Measurements from ENCODE around the gene CFAP97D1.

Gene CFAP97D1

DNA sequence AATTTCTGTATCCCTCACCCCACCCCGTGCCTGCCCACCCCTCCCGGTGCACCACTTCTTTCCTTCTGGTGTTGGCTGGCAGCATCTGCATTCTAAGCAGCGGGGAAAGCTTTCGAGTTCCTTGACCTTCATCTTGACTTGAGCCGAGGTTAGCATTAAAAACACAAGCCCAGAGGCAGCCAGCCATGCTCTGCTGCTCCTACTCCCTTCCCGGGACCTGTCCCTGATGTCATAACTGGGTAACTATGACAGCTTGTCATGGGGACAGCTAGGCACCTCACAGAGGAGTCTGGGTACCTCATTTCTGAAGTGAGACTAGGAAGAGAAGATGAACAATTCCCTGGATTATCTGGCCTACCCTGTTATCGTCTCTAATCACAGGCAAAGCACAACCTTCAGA is at the start of gene CFAP97D1:
Gene CFAP97D1 (plus strand): TSS at position 301 of the 400 bp plus-strand sequence. CDS start 28 bp downstream, at position 329.
- no peak for DNase-seq

DNA sequence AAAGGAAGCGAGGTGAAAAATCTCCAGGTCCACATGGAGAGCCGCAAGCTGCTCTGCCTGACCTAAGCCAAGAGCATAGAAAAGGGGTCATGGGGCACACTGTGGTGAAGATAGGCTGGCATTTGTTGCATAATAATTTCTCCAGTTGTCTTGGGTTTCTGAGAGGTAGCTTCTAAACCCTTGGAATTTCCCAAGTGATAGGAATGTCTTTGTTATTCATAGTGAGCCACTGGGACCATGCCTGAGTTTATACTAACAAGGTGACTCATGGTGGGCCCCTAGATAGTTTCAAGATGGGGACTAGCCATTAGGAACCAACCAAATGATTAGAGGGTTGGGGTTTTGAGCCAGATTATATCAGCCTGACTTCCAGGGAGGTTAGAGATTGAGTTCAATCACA is 47.3 kb upstream of the CFAP97D1 start:
- no peak for DNase-seq

DNA sequence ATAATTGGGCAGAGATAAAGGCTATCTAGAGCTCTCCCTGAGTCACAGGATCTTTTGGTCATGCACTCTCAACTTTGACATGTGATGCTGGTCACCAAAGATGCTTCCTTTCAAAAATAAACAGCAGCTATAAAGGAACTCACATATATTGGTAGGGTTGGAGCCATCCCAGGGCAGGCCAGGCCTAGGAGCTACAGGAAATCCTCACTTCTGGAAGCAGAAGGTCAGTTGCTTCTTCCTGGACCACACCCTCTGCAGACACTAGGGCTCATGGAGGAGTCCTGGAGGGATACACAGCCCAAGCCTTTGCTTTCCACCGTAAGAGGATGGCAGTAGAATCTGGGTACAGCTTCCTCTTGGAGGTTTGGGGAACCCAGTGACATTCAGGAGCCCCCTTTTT is 46.3 kb upstream of the CFAP97D1 start:
- no peak for DNase-seq

DNA sequence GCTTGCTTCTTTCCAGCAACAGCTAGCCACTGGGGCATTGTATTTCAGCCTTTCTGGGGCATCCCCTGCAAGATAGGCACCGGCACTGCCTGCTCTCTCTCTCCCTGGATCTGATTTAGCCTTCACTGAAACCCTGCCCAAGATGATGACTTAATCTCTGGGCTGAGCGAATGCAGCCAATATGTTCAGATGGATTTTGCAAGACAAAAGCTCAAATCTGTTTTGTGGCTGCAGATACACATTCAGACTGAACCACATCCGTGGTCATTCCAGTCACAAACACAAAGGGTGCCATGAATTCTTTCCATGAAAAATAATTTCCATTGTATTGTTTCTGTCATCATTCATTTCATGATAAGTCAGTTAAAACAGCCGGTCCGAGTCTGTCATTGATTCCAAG is 45.9 kb upstream of the CFAP97D1 start:
- no peak for DNase-seq

DNA sequence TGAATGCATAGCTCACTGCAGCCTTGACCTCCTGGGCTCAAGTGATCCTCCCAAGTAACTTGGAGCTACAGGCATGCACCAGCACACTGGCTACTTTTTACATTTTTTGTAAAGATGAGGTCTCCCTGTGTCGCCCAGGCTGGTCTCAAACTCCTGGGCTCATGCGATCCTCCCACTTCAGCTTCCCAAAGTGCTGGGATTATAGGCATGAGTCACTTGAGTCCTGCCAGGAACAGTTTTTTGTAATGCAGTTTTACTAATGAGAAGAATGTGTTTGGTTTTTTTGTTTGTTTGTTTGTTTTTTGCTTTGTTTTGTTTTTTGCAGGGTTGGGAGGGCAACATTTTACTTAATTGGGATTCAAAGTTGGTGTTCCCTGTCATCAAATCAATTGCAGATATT is 43.8 kb upstream of the CFAP97D1 start:
- DNase-seq: no peak

DNA sequence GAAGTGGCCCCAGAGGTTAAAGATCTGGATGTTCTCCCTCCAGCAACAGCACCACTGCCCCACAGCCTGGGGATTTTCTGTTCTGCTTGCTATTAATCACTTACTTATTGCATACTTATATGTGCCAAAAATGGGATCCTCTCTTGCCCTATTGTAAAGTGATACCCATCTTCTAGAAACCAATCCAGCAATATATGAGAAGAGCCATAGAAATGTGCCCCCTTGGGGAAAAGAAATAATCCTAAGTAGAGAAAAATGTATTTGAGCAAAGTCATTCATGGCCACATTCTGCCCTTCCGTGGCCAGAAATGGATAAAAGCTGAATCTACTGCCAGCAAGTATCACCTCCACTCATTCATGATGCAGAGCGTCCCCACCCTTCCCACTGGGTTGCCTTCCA is 42.5 kb upstream of the CFAP97D1 start:
- no peak for DNase-seq

DNA sequence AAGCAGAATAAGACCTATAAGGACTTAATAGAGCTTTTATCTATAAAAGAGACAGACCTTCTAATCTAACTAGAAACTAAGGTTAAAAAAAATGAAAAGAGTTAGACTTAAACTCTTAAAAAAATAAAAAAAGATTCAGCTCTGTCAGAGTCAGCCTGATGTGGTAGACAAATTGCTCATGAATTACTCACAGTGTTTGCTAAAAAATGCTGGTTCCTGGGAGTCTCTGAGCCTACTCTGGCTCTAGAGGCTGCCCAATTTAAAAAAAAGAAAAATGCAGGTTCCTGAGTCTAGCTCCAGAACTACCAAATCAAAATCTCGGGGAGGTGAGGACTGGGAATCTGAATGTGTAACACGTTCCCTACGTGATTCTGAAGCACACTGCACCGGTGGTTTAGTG is 39.7 kb upstream of the CFAP97D1 start:
- DNase-seq: no peak

DNA sequence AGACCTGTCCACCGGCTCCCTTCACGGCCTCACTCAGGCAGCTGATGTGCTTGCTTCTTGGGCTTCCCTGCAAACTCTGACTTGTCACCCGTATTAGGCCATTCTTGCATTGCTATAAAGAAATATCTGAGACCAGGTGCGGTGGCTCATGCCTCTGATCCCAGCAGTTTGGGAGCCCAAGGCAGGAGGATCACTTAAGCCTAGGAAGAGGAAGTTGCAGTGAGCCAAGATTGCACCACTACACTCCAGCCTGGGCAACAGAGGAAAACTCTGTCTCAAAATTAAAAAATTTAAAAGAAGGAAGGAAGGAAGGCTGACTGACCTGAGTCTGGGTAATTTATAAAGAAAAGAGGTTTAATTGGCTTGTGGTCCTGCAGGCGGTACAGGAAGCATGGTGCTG is 38.6 kb upstream of the CFAP97D1 start:
- DNase-seq: no peak

DNA sequence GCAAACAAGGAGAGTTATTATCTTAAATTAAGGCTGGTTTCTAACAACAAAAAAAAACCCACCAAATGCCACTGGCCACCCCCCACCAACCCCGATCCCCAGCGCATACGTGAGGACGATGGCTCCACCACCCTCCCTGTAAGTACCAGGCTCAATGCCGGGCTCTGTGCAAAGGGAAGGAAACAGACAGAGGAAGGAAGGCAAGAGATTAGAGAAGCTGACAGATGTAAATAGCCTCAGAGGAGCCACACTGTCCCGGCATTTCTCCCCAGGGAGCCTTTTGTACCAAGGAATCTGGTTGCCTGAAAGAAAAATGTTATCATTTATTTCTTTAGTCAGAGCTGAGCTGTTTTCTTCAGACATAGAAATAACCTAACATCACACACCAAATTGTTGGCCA is 34.7 kb upstream of the CFAP97D1 start:
- DNase-seq: no peak

DNA sequence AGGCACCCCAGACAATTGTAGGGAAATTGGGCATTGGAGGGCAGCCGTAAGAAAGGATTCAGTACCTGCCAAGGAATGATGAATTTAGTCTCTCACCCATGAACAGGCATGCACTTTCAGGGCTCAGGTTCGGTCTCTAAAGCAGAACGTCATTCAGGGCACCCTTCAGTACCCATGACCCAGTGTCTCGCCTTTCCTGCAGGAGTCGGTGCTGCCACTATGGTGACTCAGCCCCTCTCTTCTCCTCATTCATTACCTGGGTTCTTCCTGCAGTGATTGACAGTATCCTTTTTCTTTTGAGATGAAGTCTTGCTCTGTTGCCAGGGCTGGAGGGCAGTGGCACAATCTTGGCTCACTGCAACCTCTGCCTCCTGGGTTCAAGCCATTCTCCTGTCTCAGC is 30.1 kb upstream of the CFAP97D1 start:
- no peak for DNase-seq

DNA sequence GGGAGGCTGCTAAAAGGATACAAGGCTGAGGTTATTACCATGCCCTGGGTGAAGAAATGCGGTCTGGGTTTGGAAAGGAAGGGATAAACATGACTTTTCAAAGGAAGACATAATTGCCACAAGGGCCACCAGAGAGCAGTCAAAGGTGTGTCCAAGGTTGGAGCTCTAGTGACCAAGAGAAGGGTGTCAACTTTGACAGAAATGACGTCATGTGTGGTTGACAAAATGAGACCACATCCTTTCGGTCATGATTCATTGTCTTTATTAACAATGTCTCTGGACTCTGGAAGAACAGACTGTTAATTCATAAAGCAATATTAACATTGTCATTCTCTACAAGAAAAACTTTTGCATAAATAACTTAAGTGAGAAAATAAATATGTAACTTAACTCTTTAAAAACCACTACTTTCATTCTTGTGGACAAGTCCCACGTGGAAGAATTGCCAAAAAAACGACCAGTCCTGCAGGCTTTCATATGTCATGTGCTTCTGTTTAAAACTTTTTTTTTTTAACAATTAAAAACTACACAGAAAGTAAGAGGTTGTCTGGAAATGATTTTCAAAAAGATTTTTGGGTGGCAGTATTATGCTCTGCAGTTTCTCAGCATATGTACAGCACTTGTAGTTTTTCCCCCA is 26.6 kb upstream of the CFAP97D1 start:
- DNase-seq: no peak

DNA sequence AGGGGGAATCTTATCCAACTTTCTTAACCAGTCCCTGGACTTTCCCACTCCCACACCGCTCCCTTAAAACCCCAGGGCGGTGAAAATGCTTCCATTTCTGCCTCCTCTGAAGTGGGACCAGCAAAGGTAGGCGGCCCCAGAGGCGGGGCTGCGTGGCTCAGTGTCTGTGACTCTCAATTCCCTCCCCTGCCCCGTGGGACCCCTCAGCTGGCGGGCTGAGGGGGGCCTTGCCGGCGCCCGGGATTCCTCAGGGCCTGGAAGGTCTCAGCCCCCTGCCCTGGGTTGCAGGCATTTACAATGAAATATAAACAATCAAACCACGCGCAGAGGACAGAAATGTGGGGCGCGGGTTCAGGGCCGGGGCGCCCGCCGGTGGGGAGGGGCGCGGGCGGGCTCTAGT is 25.3 kb upstream of the CFAP97D1 start:
- no peak for DNase-seq

DNA sequence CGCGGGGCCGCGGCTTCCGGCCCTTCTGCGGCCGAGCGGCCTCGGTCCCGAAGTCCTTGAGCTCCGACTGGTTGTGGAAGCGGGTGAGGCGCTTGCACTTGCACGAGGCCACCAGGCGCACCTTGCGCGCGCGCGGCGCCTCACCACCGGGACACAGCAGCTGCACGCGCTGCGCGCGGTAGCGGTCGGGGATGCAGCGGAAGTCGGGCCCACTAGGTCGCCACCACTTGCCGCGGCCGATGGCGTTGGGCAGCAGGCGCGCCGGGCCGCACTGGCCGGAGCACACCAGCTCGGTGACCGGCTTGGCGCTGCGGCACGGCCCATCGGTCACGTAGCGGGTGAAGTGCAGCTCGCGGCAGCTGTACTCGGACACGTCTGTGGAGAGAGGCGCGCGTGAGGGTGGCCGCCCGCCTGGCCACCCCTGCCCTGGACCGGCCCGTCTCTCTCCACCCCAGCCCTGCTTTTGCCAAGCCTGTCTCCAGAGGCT is 24.8 kb upstream of the CFAP97D1 start:
- no peak for DNase-seq

DNA sequence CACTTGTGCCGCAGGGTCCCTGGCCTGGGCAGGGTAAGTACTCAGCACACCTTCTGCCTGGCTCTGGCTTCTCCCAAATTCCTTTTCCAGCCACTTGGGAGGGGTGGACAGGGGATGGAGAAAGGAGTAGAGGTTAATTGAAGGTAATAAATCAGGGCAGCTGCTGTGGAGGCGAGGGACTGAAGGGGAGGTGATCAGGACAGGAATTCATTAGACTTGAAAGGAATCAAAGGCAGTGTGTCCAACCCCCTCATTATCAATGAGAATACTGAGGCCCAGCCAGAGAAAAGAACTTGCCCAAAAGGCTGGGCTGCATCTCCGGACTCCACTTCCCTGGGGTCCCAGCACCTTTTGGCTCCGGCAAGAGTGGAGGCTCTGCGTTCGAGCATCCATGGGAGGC is 24.0 kb upstream of the CFAP97D1 start:
- no peak for DNase-seq

DNA sequence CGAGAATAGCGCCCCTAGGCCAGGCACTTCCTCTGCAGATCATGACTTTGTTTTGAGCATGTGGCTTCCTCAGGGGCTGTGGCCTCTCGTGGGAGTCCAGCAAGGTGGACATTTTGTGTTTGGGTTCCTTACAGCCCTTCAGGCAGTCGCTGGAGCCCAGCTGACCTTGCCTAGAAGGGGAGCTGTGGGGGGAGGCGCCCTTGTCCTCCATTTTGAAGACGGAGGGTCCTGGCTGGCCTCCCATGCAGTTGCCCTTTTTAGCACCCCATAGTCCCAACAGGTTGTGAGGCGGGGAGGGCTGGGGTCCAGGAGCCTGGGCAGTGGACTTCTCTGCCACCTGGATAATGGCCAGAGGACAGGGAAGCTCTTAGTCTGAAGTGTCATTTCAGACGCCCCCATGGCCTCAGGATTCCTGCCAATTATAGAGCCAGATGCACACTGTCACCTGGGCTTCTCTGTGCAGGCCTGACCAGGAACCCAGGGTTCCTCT is 23.0 kb upstream of the CFAP97D1 start:
- DNase-seq: no peak

DNA sequence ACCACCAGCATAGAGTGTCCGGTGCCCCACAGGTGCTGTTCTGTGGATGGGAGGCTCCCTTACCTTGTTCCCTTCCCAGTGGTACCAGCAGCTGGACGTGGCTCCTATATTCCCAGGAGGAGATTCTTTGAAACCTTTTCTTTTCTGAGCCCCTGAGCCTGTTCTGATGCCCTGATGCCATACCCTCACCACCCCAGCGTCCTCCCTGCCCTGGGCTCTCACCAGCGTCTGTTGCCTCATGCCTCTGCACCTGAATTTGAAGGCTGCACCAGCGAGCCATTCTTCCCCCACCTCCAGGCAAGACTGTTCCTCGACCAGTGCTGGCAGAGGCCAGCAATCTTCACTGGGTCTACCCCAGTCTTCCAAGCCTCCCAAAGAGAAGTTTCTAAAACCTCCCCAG is 22.1 kb upstream of the CFAP97D1 start:
- no peak for DNase-seq

DNA sequence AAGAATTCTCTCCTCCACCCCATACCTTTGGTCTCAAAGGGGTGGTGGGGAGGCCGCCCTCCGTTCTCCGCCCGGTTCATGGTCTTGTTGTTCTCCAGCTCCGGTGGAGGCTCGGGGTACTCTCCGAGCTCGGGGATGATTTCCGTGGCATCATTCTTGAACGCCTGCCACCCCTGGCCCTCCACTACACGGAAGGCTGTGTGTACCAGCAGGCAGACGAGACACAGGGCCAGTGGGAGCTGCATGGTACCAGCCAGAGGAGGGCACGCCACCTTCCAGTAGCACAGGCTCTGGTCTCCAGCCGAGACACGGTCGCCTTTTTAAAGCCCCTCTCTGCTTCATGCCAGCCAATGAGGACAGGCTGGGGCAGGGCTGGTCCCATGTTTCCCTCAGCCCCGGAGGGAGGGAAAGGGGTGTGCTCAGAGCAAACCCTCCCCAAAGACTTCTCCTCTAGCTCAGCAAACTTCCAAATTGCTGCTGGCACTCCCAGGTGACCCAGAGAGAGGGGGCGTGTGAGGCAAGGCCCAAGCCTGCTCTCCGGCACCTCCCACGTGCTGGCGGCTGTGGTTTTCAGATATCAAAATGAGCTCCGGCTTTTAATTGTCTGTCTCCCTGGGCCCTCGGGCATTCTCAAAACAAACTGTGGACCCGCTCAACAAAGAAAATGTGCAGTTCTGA is 21.6 kb upstream of the CFAP97D1 start, which contains the start of gene SOST:
Gene SOST (minus strand): TSS at position 295 of the 678 bp plus-strand sequence. CDS start 50 bp downstream, at position 245.
- no peak for DNase-seq

DNA sequence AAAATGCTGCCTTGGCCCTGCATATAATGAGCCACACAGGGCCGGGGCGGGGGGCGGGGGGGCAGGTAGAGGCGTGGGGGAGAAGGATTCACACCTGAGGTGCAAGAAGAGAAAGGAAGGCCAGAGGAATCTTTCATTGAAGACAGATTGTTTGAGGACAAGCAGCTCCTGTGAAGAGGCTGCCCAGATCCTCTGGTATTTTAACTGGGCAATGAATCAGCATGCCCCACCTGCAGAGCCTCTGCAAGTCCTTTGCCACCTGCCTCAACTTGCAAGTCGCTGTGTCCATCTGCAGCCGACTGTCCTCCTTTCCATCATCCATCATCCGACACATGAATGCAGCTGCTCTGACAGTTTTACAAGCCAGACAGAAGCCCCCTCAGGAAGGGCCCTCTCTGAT is 20.4 kb upstream of the CFAP97D1 start:
- DNase-seq: no peak

DNA sequence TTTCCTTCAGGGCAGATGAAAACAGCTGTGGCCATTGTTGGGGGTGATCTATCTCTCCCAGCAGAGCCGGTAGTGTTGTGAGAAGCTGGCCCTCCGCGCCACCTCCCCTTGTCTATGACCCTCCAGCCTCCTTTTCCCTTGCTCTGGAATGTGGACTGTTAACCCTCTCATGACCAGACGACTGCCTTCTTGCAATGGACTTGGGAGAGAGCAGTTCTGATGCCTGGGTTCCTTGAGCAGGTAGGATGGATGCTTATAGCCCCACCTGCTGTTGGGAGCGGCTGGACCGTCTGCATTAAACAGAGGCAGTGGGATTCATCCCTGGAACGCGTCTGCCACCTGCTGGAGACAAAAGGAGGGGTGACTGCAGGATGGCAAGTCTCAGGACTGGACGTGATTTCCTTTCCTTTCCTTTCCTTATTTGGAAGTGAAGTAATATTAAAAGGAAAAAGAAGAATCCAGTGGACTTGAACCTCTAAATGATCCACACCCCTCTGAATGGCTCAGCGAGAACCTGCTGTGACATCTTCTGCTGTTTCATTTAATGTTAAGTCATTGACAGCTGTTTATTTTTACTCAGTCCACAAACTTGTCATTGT is 19.9 kb upstream of the CFAP97D1 start:
- peak; percentile 86 for DNase-seq

DNA sequence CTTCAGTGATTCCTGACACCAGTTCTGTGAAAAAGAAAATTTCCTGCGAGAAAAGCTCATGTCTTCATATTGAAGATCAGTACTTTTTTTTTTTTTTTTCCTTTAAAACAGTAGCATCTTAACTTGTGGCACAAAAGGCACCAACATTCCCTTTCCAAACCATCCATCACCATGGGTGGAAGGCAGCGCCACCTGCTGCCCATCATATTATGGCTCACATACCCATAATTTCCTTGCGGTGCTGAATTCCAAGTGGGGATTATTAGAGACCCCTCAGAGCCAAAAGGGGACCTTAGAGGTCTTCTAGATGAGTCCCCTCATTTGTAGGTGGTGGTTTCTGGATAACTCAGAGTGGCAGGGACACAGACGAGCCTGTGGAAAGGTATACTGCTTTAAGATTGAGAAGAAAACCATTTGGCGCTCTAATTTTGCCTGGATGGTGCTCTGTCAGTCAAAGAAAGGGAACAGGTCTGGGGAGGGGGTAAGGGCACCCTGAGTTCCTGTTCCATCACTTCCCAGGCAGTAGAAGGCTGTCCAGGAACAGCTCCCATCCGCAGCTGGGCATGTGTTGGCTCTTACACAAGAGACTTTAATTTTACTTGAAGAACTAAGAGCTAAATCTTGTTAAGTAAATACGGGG is 13.7 kb upstream of the CFAP97D1 start:
- DNase-seq: peak; percentile 38

DNA sequence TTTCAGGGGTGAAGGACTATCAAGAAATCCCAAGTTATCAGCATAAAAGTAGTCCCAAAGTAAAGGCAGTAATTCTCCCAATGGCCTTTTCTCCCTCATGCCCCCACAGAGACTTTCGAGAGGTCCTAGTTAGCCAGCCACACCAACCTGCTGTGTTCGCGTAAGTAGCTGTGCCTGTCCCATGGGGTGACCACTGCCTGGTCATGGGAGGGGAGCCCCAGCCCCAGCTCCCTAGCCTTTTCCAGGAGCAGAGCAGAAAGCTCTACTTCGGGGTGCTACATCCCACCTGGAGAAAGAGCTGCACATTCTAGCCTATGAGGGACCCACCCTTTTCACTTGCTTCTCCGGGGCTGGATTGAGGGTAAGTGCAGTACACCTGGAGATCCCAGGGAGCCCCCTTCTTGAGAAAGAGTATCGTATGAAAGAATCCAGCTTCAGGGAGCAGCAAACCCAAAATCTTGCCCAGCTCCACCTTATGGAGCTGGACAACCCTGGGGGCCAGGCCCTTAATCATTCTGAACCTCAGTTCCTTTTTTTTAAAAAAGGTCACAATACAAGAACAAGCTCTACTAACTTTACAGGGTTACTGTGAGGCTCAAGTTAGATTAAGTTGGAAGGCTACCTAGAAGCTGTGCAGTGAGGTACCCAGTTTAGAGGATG is 13.1 kb upstream of the CFAP97D1 start:
- DNase-seq: no peak

DNA sequence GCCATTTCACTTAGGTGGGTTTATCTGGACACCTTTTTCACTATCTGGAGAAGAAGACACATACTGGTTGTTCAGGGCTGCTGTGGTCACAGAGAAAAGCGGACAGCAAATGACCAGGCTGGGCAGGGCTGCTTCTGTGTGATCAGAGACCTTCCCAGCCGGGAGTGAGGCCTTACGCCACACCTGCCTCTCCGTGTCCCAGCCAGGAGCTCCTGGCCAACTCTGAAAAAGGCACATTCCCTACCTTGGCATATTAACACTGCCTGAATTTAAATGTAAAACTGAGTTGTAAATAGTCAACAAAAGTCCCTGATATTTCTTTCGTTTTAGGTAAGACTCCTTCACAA is 12.5 kb upstream of the CFAP97D1 start:
- no peak for DNase-seq

DNA sequence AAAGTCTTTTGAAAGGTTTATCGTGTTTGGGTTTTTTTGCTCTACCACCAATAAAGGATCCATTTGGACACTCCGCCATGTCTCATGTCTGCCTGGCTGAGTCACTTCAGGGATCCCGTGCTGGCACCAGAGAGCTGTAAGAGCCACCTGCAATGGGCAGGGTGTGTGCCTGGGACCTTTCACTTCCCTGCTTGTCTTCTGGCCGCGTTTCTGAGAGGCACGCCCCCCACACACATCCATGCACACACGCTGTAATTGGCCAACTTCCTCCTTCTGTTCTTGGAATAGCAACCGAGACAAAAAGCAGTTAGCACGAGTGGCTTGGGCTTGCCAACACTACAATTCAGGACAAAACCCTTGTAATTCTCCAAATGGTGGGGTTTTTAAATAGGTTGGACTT is 11.9 kb upstream of the CFAP97D1 start:
- DNase-seq: no peak
